HEK293 (cell line): Measurements from ENCODE around the gene PEX14.
A peak's percentile ranks its signal among the peaks of the same experiment; 100 is the strongest.

ENCODE experiments used
- CTCF ChIA-PET: fragments of 350-600 bp; formaldehyde crosslinking; extraction: SDS; loops from one replicate; lab custom pipeline; 2021; ENCODE audit warnings: antibody characterized with exemption; lab: Yijun Ruan, JAX
- POLR2A ChIA-PET: fragments of 300-600 bp; formaldehyde crosslinking; extraction: SDS; loops from one replicate; lab custom pipeline; 2020; ENCODE audit warnings: antibody characterized with exemption, inconsistent platforms; lab: Yijun Ruan, JAX
- H3K27ac ChIP-seq: fragments of 200-500 bp; sonication (Bioruptor generic); 2 replicates; pipeline ENCODE4 v1.5.1; 2014; ENCODE audit warnings: low read depth, low read length, control low read depth, inconsistent platforms; ENCODE audit errors: extremely low read depth
- H3K36me3 ChIP-seq, 2 experiments: fragments of 200-500 bp in 1 of 2; sonication (Bioruptor generic) in 1 of 2; 1 replicate in 1 of 2; 2 replicates in 1 of 2; pipeline ENCODE4 v1.5.1; 2014 to 2017; ENCODE audit warnings: inconsistent platforms in 2 of 2, low read length in 2 of 2; ENCODE audit not compliant: control insufficient read depth in 2 of 2, insufficient read depth in 1 of 2
- H3K4me1 ChIP-seq: fragments of 200-500 bp; sonication (Bioruptor generic); 2 replicates; pipeline ENCODE4 v1.5.1; 2014; ENCODE audit warnings: mild to moderate bottlenecking, low read length, inconsistent platforms; ENCODE audit not compliant: control insufficient read depth, insufficient read depth
- H3K4me3 ChIP-seq: 2 replicates; pipeline ENCODE4 v1.5.1; 2011; ENCODE audit warnings: low read depth, mild to moderate bottlenecking, control low read depth, low read length, moderate library complexity
- H3K9me3 ChIP-seq: fragments of 200-500 bp; sonication (Bioruptor generic); 2 replicates; pipeline ENCODE4 v1.5.1; 2014; ENCODE audit warnings: low read depth, low read length, inconsistent platforms; ENCODE audit not compliant: control insufficient read depth, insufficient read depth
- AEBP2 ChIP-seq: fragments of 450-650 bp; formaldehyde crosslinking; IDR thresholded peaks from 2 replicates; pipeline ENCODE4 v1.5.1; 2016; ENCODE audit warnings: missing biosample characterization, missing genetic modification characterization, borderline replicate concordance
- GLIS1 ChIP-seq: fragments of 450-650 bp; formaldehyde crosslinking; IDR thresholded peaks from 2 replicates; pipeline ENCODE4 v1.5.1; 2016; ENCODE audit warnings: missing biosample characterization, missing genetic modification characterization
- KLF8 ChIP-seq: fragments of 450-650 bp; formaldehyde crosslinking; IDR thresholded peaks from 2 replicates; pipeline ENCODE4 v1.5.1; 2016; ENCODE audit warnings: missing biosample characterization, missing genetic modification characterization
- PRDM4 ChIP-seq: fragments of 450-650 bp; formaldehyde crosslinking; IDR thresholded peaks from 2 replicates; pipeline ENCODE4 v1.5.1; 2017; ENCODE audit warnings: missing biosample characterization, missing genetic modification characterization
- ZBTB1 ChIP-seq: fragments of 450-650 bp; formaldehyde crosslinking; IDR thresholded peaks from 2 replicates; pipeline ENCODE4 v1.5.1; 2016; ENCODE audit warnings: missing biosample characterization, missing genetic modification characterization
- ZBTB17 ChIP-seq: fragments of 450-650 bp; formaldehyde crosslinking; IDR thresholded peaks from 2 replicates; pipeline ENCODE4 v1.5.1; 2016; ENCODE audit warnings: missing biosample characterization, missing genetic modification characterization
- ZBTB48 ChIP-seq: fragments of 450-650 bp; formaldehyde crosslinking; IDR thresholded peaks from 2 replicates; pipeline ENCODE4 v1.5.1; 2016; ENCODE audit warnings: missing biosample characterization, missing genetic modification characterization
- ZFP41 ChIP-seq: fragments of 450-650 bp; formaldehyde crosslinking; IDR thresholded peaks from 2 replicates; pipeline ENCODE4 v1.5.1; 2016; ENCODE audit warnings: missing biosample characterization, missing genetic modification characterization, borderline replicate concordance
- ZIC2 ChIP-seq: fragments of 450-650 bp; formaldehyde crosslinking; IDR thresholded peaks from 2 replicates; pipeline ENCODE4 v1.5.1; 2016; ENCODE audit warnings: missing biosample characterization, missing genetic modification characterization
- ZNF121 ChIP-seq: fragments of 450-650 bp; formaldehyde crosslinking; IDR thresholded peaks from 2 replicates; pipeline ENCODE4 v1.5.1; 2016; ENCODE audit warnings: missing biosample characterization, missing genetic modification characterization
- ZNF138 ChIP-seq: fragments of 450-650 bp; formaldehyde crosslinking; IDR thresholded peaks from 2 replicates; pipeline ENCODE4 v1.5.1; 2016; ENCODE audit warnings: missing biosample characterization, missing genetic modification characterization, borderline replicate concordance
- ZNF148 ChIP-seq: fragments of 450-650 bp; formaldehyde crosslinking; IDR thresholded peaks from 2 replicates; pipeline ENCODE4 v1.5.0; 2017; ENCODE audit warnings: missing biosample characterization, missing genetic modification characterization, borderline replicate concordance
- ZNF184 ChIP-seq: fragments of 450-650 bp; IDR thresholded peaks from 2 replicates; pipeline ENCODE4 v1.5.1; 2018; ENCODE audit warnings: missing biosample characterization, mild to moderate bottlenecking, missing genetic modification characterization
- ZNF211 ChIP-seq: fragments of 450-650 bp; formaldehyde crosslinking; IDR thresholded peaks from 2 replicates; pipeline ENCODE4 v1.5.1; 2016; ENCODE audit warnings: low read depth, missing biosample characterization, missing genetic modification characterization
- ZNF311 ChIP-seq: fragments of 450-650 bp; formaldehyde crosslinking; IDR thresholded peaks from 2 replicates; pipeline ENCODE4 v1.5.1; 2017; ENCODE audit warnings: missing biosample characterization, missing genetic modification characterization, borderline replicate concordance
- ZNF341 ChIP-seq: fragments of 450-650 bp; formaldehyde crosslinking; IDR thresholded peaks from 2 replicates; pipeline ENCODE4; 2016; ENCODE audit warnings: low read depth, missing biosample characterization, missing genetic modification characterization
- ZNF354C ChIP-seq: fragments of 450-650 bp; formaldehyde crosslinking; IDR thresholded peaks from 2 replicates; pipeline ENCODE4 v1.5.1; 2016; ENCODE audit warnings: missing biosample characterization, missing genetic modification characterization, low read depth, borderline replicate concordance
- ZNF416 ChIP-seq: fragments of 450-650 bp; formaldehyde crosslinking; IDR thresholded peaks from 2 replicates; pipeline ENCODE4 v1.5.1; 2016; ENCODE audit warnings: missing biosample characterization, missing genetic modification characterization
- ZNF423 ChIP-seq: fragments of 450-650 bp; formaldehyde crosslinking; IDR thresholded peaks from 2 replicates; pipeline ENCODE4 v1.5.1; 2016; ENCODE audit warnings: missing biosample characterization, missing genetic modification characterization
- ZNF473 ChIP-seq: fragments of 450-650 bp; formaldehyde crosslinking; IDR thresholded peaks from 2 replicates; pipeline ENCODE4 v1.5.1; 2017; ENCODE audit warnings: missing biosample characterization, missing genetic modification characterization
- ZNF48 ChIP-seq: fragments of 450-650 bp; formaldehyde crosslinking; IDR thresholded peaks from 2 replicates; pipeline ENCODE4 v1.5.1; 2016; ENCODE audit warnings: missing biosample characterization, missing genetic modification characterization
- ZNF510 ChIP-seq: fragments of 450-650 bp; formaldehyde crosslinking; IDR thresholded peaks from 2 replicates; pipeline ENCODE4 v1.5.1; 2018; ENCODE audit warnings: mild to moderate bottlenecking, missing genetic modification characterization, missing biosample characterization; ENCODE audit not compliant: insufficient replicate concordance
- ZNF521 ChIP-seq: fragments of 450-650 bp; formaldehyde crosslinking; IDR thresholded peaks from 2 replicates; pipeline ENCODE4 v1.5.1; 2017; ENCODE audit warnings: missing biosample characterization, mild to moderate bottlenecking, missing genetic modification characterization
- ZNF610 ChIP-seq: fragments of 450-650 bp; formaldehyde crosslinking; IDR thresholded peaks from 2 replicates; pipeline ENCODE4 v1.5.1; 2016; ENCODE audit warnings: missing biosample characterization, missing genetic modification characterization, borderline replicate concordance
- ZNF626 ChIP-seq: fragments of 450-650 bp; sonication (Bioruptor Pico); formaldehyde crosslinking; IDR thresholded peaks from 2 replicates; pipeline ENCODE4 v1.5.1; 2018; ENCODE audit warnings: missing biosample characterization, missing genetic modification characterization, inconsistent platforms
- ZNF629 ChIP-seq: fragments of 450-650 bp; formaldehyde crosslinking; IDR thresholded peaks from 2 replicates; pipeline ENCODE4 v1.5.1; 2017; ENCODE audit warnings: missing biosample characterization, missing genetic modification characterization
- ZNF747 ChIP-seq: fragments of 450-650 bp; formaldehyde crosslinking; IDR thresholded peaks from 2 replicates; pipeline ENCODE4 v1.5.1; 2016; ENCODE audit warnings: missing biosample characterization, missing genetic modification characterization
- ZNF830 ChIP-seq: fragments of 450-650 bp; IDR thresholded peaks from 2 replicates; pipeline ENCODE4 v1.5.0; 2018; ENCODE audit warnings: missing biosample characterization, missing genetic modification characterization, low read depth, mild to moderate bottlenecking, moderate library complexity
- ZNF843 ChIP-seq: fragments of 450-650 bp; formaldehyde crosslinking; IDR thresholded peaks from 2 replicates; pipeline ENCODE4 v1.5.1; 2016; ENCODE audit warnings: missing biosample characterization, missing genetic modification characterization

Gene PEX14

GRCh38 chr1:10583641-10584040 is 108.9 kb downstream of the PEX14 start:
- Histone ChIP-seq H3K4me1 (no peaks in the 10 kb centered on the region), H3K4me3 (no peak overlapping the region), H3K36me3 (no peaks in the 10 kb centered on the region), H3K27ac (no peak overlapping the region), H3K9me3 (no peaks in the 10 kb centered on the region)
- CTCF ChIA-PET = interaction anchor here (0.6 kb wide), 1 partner anchor 23 kb away, joined by 3 read pairs; no protein-coding TSS in a partner anchor
- TF ChIP-seq ZNF121 (tag by site-specific recombination) = no peak
- TF ChIP-seq ZNF843 = no peak
- TF ChIP-seq ZNF341 (tag by site-specific recombination) = no peak
- no peak for TF ChIP-seq ZNF510
- no peak for TF ChIP-seq ZNF473 (tag by site-specific recombination)
- no peak for TF ChIP-seq ZNF138 (tag by site-specific recombination)
- no peak for TF ChIP-seq ZBTB17 (tag by site-specific recombination)
- no peak for TF ChIP-seq ZNF48 (tag by site-specific recombination)
- TF ChIP-seq AEBP2 (tag by site-specific recombination) = no peak
- no peak for TF ChIP-seq PRDM4 (tag by site-specific recombination)
- TF ChIP-seq ZNF629 = no peak
- no peak for TF ChIP-seq ZBTB48 (tag by site-specific recombination)
- no peak for TF ChIP-seq ZFP41
- POLR2A ChIA-PET = no interaction called here

- ChIA-PET POLR2A (no interaction called here), CTCF (interaction anchor here (0.7 to 1.1 kb wide), 2 partner anchors 10 to 90 kb away, joined by 3 to 5 read pairs; no protein-coding TSS in a partner anchor)
- H3K36me3 ChIP-seq = no peaks in the 10 kb centered on the region
- H3K4me1 ChIP-seq = no peaks in the 10 kb centered on the region
- no peak overlapping the region for H3K27ac ChIP-seq
- H3K9me3 ChIP-seq = no peaks in the 10 kb centered on the region
- TF ChIP-seq ZNF354C (no peak), ZNF211 (tag by site-specific recombination) (0 out of 2 replicates have a peak, but pooled peaks have one; percentile 13)
- H3K4me3 ChIP-seq = no peak overlapping the region
Observed at GRCh38 chr1:10585242-10585641, 110.5 kb downstream of the PEX14 start.

- Histone ChIP-seq H3K36me3 (no peaks in the 10 kb centered on the region), H3K4me3 (no peak overlapping the region), H3K4me1 (no peaks in the 10 kb centered on the region), H3K9me3 (no peaks in the 10 kb centered on the region), H3K27ac (no peak overlapping the region)
- POLR2A ChIA-PET = no interaction called here
- CTCF ChIA-PET = interaction anchor here (1.1 kb wide), 1 partner anchor 91 kb away, joined by 3 read pairs; no protein-coding TSS in a partner anchor
- TF ChIP-seq ZNF610 (tag by site-specific recombination) = no peak
- no peak for TF ChIP-seq ZNF416 (tag by site-specific recombination)
- no peak for TF ChIP-seq GLIS1 (tag by site-specific recombination)
- TF ChIP-seq ZNF521 (tag by site-specific recombination) = no peak
- TF ChIP-seq ZBTB1 (tag by site-specific recombination) = no peak
- no peak for TF ChIP-seq ZNF311 (tag by site-specific recombination)
- TF ChIP-seq ZNF148 (tag by site-specific recombination) = no peak
- no peak for TF ChIP-seq ZNF830 (tag by site-specific recombination)
- no peak for TF ChIP-seq ZIC2 (tag by site-specific recombination)
- TF ChIP-seq KLF8 (tag by site-specific recombination) = no peak
- no peak for TF ChIP-seq ZNF626 (tag by site-specific recombination)
- no peak for TF ChIP-seq ZNF184 (tag by site-specific recombination)
- TF ChIP-seq ZNF423 (tag by site-specific recombination) = no peak
- no peak for TF ChIP-seq ZNF747 (tag by site-specific recombination)
Observed at GRCh38 chr1:10586125-10586524, 111.4 kb downstream of the PEX14 start.
